Activated CD4-positive, CD25-positive, alpha-beta regulatory T cell treated with anti-CD3 and anti-CD28 coated beads, Interleukin-2, amount 50 U/mL, for 16 hours (primary cell): Measurements from ENCODE around the gene OR6C2.
"Not testable (repeated sequence)": the region's sequence is repeated elsewhere in the genome, so short reads cannot be mapped to it uniquely, and the experiment has no call there.

Source experiments
- DNase-seq: peaks from one replicate; pipeline ENCODE4 v3.0.0-alpha.2; 2020; ENCODE audit warnings: low read depth, low spot score

The OR6C2 gene

DNA sequence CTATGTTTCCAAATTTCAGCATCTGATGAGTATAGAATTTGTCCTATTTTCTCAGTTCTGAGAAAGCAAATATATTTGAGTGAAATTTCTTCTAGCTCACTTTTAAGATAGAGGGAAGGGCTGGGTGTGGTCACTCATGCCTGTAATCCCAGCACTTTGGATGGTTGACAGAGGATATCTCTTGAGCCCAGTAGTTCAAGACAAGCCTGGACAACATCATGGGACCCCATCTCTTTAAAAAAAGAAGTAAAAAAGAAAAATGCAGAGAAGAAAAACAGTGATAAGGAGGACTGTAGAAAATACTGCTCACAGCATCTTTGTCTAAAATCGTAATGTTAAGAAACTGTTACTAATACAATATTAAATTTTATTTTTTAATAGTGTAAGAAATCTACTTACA, 28.4 kb downstream of the OR6C2 start:
- DNase-seq: no peak

DNA sequence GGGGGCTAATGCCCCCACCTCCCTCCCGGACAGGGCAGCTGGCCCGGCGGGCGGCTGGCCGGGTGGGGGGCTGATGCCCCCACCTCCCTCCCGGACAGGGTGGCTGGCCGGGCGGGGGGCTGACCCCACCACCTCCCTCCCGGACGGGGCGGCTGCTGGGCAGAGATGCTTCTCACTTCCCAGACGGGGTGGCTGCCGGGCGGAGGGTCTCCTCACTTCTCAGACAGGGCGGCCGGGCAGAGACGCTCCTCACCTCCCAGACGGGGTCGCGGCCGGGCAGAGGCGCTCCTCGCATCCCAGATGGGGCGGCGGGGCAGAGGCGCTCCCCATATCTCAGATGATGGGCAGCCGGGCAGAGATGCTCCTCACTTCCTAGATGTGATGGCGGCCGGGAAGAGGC, 35.3 kb downstream of the OR6C2 start:
- DNase-seq: not testable (repeated sequence)

DNA sequence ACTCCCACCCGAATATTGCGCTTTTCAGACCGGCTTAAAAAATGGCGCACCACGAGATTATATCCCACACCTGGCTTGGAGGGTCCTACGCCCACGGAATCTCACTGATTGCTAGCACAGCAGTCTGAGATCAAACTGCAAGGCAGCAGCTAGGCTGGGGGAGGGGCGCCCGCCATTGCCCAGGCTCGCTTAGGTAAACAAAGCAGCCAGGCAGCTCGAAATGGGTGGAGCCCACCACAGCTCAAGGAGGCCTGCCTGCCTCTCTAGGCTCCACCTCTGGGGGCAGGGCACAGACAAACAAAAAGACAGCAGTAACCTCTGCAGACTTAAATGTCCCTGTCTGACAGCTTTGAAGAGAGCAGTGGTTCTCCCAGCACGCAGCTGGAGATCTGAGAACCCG, 40.4 kb downstream of the OR6C2 start:
- not testable (repeated sequence) for DNase-seq

DNA sequence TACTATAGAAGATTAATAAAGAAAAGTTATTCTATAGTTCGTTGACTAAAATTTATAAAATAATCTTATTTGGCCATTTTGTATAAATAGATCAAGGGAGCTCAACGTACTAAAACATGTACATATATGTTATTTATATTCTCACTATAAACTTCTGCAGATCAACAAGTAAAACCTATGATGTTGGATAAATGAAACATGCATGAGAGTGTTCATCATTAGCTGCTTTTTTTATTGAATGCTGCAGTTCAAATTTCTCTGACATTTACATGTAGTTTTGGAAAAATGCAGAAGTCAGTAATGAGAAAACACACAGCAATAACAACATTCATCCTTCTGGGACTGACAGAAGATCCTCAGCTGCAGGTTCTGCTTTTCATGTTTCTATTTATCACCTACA, 48.2 kb downstream of the OR6C2 start, which contains the start of gene OR6C68:
Gene OR6C68, plus strand, starts transcription at position 301 of the 400 bp plus-strand sequence. Its CDS starts 0 bp downstream, at position 301.
- no peak for DNase-seq

DNA sequence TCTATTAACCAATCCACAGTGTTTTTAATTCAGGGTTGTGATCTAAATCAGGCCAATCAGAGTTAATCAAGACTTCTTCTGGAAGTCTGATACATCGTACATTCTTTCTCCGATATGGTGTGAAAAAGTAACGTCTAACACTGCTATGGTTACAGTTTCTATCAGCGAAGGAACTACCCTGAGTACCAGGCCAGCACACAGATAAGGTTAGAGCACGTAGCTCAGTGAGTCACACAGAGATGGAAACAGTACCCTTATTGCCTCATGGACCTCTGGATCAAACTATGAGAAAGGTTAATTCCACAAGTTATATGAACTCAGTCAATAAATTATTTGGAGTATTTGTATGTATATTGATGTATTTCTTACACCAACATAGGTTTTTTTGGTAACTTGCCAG, 51.6 kb downstream of the OR6C2 start:
- no peak for DNase-seq

DNA sequence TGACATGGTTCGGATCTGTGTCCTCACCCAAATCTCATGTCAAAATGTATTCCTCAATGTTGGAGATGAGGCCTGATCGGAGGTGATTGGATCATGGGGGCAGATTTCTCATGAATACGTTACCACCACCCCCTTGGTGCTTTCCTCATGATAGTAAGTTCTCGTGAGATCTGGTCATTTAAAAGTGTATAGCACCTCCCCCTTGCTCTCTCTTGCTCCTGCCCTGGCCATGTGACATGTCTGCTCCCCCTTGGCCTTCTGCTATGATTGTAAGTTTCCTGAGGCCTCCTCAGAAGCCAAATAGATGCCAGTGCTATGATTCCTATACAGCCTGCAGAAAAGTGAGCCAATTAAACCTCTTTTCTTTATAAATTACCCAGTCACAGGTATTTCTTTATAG, 55.4 kb downstream of the OR6C2 start:
- DNase-seq: no peak

DNA sequence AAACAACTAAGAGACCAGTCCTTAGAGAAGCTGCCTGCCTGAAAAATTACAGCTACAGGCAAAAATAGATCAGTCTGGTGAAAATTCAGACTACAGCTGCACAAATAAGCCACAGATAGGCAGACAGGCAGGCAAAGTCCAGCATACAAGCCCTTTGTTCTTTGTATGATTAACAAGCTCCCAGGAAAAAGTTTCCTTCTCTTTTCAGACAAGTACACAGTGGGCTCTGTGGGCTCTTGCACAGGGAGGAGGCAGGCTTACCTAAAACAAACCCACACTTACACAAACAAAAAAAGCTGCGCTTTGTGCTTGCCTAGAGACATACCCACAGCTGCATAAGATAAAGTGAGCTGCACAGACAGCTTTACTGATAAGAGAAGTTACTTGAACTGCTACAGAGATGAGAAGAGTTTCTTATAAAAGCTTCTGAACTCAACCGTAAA, 56.0 kb downstream of the OR6C2 start:
- DNase-seq: no peak

DNA sequence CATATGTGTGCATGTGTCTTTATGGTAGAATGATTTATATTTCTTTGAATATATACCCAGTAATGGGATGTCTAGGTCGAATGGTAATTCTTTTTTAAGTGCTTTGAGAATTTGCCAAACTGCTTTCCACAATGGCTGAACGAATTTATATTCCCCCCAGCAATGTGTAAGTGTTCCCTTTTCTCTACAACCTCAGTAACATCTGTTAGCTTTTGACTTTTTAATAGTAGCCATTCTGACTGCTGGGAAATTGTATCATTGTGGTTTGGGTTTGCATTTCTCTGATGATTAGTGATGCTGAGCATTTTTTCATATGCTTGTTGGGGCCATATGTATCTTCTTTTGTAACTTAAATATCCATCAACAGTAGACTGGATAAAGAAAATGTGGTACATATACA, 57.7 kb downstream of the OR6C2 start:
- no peak for DNase-seq
